Lung (tissue), 12 donors: ENCODE data around the gene KIAA1671. TPM values are rescaled to one million over a fixed set of nuclear protein-coding genes. Genes with fewer than 3 reads are reported as not detected.

Source experiments
- ATAC-seq: fragments of 200-7000 bp; cut with Tn5 transposase; one replicate; pipeline ENCODE4 v1.9.1; 2020; ENCODE audit warnings: moderate number of reproducible peaks; ENCODE audit not compliant: insufficient read depth, low FRiP score
- DNase-seq, 3 donors: peaks; one replicate each; pipeline ENCODE4 v3.0.0-alpha.2; 2013 to 2017
- H3K27ac ChIP-seq, 2 donors: one replicate each; pipeline ENCODE4 v1.5.1; 2013; ENCODE audit warnings: mild to moderate bottlenecking in 2 of 2, moderate library complexity in 2 of 2, control low read depth in 1 of 2, inconsistent platforms in 1 of 2, low read depth in 1 of 2, low read length in 1 of 2
- H3K27me3 ChIP-seq, 3 donors: one replicate each; pipeline ENCODE4 v1.5.1; 2013; ENCODE audit warnings: low read length in 2 of 3; ENCODE audit not compliant: control insufficient read depth in 3 of 3, insufficient read depth in 3 of 3
- H3K36me3 ChIP-seq, 4 donors: one replicate each; pipeline ENCODE4 v1.5.1; 2013; ENCODE audit warnings: low read length in 4 of 4, mild to moderate bottlenecking in 1 of 4, moderate library complexity in 1 of 4; ENCODE audit not compliant: control insufficient read depth in 4 of 4, insufficient read depth in 4 of 4
- H3K4me1 ChIP-seq, 5 donors: one replicate each; pipeline ENCODE4 v1.5.1; 2013; ENCODE audit warnings: low read length in 5 of 5, mild to moderate bottlenecking in 2 of 5, moderate library complexity in 1 of 5; ENCODE audit not compliant: control insufficient read depth in 5 of 5, insufficient read depth in 5 of 5
- H3K4me3 ChIP-seq: one replicate; pipeline ENCODE4 v1.5.1; 2013; ENCODE audit warnings: mild to moderate bottlenecking, control low read depth, moderate library complexity
- H3K9ac ChIP-seq, 2 donors: one replicate each; pipeline ENCODE4 v1.5.1; 2013; ENCODE audit warnings: low read length in 2 of 2, control low read depth in 1 of 2; ENCODE audit not compliant: insufficient read depth in 1 of 2
- H3K9me3 ChIP-seq, 4 donors: one replicate each; pipeline ENCODE4 v1.5.1; 2013; ENCODE audit warnings: low read length in 3 of 4, mild to moderate bottlenecking in 1 of 4, moderate library complexity in 1 of 4; ENCODE audit not compliant: control insufficient read depth in 4 of 4, insufficient read depth in 3 of 4
- CTCF ChIP-seq: IDR thresholded peaks from 2 replicates; pipeline ENCODE4 v1.5.1; 2012; ENCODE audit warnings: mild to moderate bottlenecking; ENCODE audit errors: control extremely low read depth, extremely low read depth
- WGBS, 2 donors: extraction: QIAGEN DNeasy Blood & Tissue Kit; methylation state at CpG; one replicate each; pipeline ENCODE4 v1.1.7; 2013; 5-methylcytosine and 5-hydroxymethylcytosine counted together
- polyA plus RNA-seq, 2 donors: library from polyadenylated mRNA; stranded (reverse); fragments of 200-250 nt; gene quantifications; one replicate each; pipeline ENCODE4 v1.2.1, GENCODE V29; 2013
- total RNA-seq, 2 donors: library from RNA; depleted of rRNA in 1 of 2; stranded (reverse); fragments of >200 nt in 1 of 2; gene quantifications; one replicate each; pipeline ENCODE4 v1.2.1, GENCODE V29; 2014 to 2021
- donor health status: control.
- donor health status: control.
- donor health status: Bipolar disorder and iron deficiency.
- donor health status: healthy.
- donor health status: DM: yes; HTN: yes; CAD: no.

Gene KIAA1671
- total and polyA plus RNA-seq, 4 donors, result 7.6 to 44.6 (median 24.0) TPM

GRCh38 chr22:25156736-25157135 lies 204.2 kb downstream of the KIAA1671 start:
- TF ChIP-seq CTCF, result no peak
- H3K36me3 ChIP-seq, result no peaks in the 10 kb centered on the region
- H3K9me3 ChIP-seq, result no peaks in the 10 kb centered on the region
- ATAC-seq (no peak), DNase-seq (no peak)
- H3K4me3 ChIP-seq, result no peak overlapping the region
- no peak overlapping the region for H3K27ac ChIP-seq
- WGBS, 2 donors, result 83 to 92% methylated on average over 4 of the region's 4 CpGs
- peaks cover 0 to 12% (median 5%) of the 10 kb centered on the region in 5 donors for H3K4me1 ChIP-seq
- H3K9ac ChIP-seq, result no peak overlapping the region
- H3K27me3 ChIP-seq, result no peaks in the 10 kb centered on the region

DNA sequence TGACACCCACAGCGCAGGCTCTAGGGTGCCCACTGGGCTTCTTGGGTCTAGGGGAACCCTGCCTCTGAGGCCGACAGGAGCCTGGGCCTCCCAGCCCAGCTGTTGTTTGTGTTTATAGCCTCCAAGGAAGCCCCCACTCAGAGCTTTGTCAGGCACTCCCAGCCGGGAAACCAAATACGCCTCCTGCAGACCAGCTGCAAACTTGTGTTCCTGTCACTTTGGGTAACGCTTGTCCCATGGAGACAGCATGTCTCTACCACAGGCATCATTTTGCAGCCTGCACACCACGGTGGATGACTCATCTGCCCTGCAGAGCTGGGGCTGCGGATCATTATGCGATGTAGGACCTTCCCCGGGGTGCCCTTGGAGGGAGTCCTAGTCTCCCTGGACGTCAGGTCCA lies 206.5 kb downstream of the KIAA1671 start:
- 65 to 70% methylated on average over 10 of the region's 10 CpGs for WGBS, 2 donors
- peak in 2 of 3 donors; percentile 7 to 25 for DNase-seq
- no peaks in the 10 kb centered on the region for H3K36me3 ChIP-seq
- no peak for TF ChIP-seq CTCF
- no peak overlapping the region for H3K4me3 ChIP-seq
- no peak overlapping the region for H3K9ac ChIP-seq
- H3K9me3 ChIP-seq, result no peaks in the 10 kb centered on the region
- no peaks in the 10 kb centered on the region for H3K27me3 ChIP-seq
- no peak overlapping the region for H3K27ac ChIP-seq
- H3K4me1 ChIP-seq, result peaks cover 0 to 7% (median 5%) of the 10 kb centered on the region in 5 donors
- ATAC-seq, result no peak

GRCh38 chr22:25160120-25160996 lies 207.8 kb downstream of the KIAA1671 start:
- Histone ChIP-seq H3K9me3 (no peaks in the 10 kb centered on the region), H3K4me1 (no peaks in the 10 kb centered on the region), H3K9ac (no peak overlapping the region), H3K36me3 (no peaks in the 10 kb centered on the region), H3K4me3 (no peak overlapping the region), H3K27ac (no peak overlapping the region), H3K27me3 (no peaks in the 10 kb centered on the region)
- no peak for TF ChIP-seq CTCF
- ATAC-seq (no peak), DNase-seq (no peak)
- 89 to 92% methylated on average over 11 of the region's 11 CpGs for WGBS, 2 donors
